K562 (cell line): ENCODE data around the gene GPR12. TPM values are rescaled to one million over a fixed set of nuclear protein-coding genes. Genes with fewer than 3 reads are reported as not detected.

ENCODE experiments used
- ATAC-seq: fragments of 200-7000 bp; cut with Tn5 transposase; 3 replicates; pipeline ENCODE4 v1.9.1; 2020; ENCODE audit warnings: moderate library complexity
- BruUV-seq: library from RNA; stranded (reverse); fragments of 400-500 nt; replicated peaks from 2 replicates; lab custom pipeline; 2021; lab: Mats Ljungman, UMichigan
- CTCF ChIA-PET: fragments of 300-600 bp; formaldehyde crosslinking; extraction: SDS; loops from one replicate; lab custom pipeline; 2021; ENCODE audit warnings: low intra/inter-chr PET ratio; lab: Yijun Ruan, JAX
- POLR2A ChIA-PET: fragments of 300-600, 350-650 bp; sonication (Branson Sonifier 250); formaldehyde crosslinking; extraction: SDS; loops from one replicate; lab custom pipeline; 2021; ENCODE audit warnings: antibody characterized with exemption, inconsistent platforms; lab: Yijun Ruan, JAX
- DNase-seq, 4 experiments: peaks; one replicate each; pipeline versions ENCODE4 v3.0.0 to v3.0.0-alpha.2; 2011 to 2018; ENCODE audit warnings: low spot score in 3 of 4, mixed read lengths in 3 of 4; ENCODE audit errors: extremely low read depth in 1 of 4
- FAIRE-seq: peaks from 2 replicates; lab custom pipeline; 2011; peaks lifted over from hg19 to GRCh38; lab: Jason Lieb, UNC
- H2AFZ ChIP-seq: 2 replicates; pipeline ENCODE4 v1.6.0; 2011; ENCODE audit warnings: low read depth, low read length, control low read depth, inconsistent platforms
- H3K27ac ChIP-seq: fragments of 200-600 bp; 3 replicates; pipeline ENCODE4 v1.8.0; 2011; ENCODE audit warnings: low read depth, mild to moderate bottlenecking, control low read depth, inconsistent platforms, low read length, moderate library complexity, mixed read lengths; ENCODE audit errors: extremely low read depth
- H3K27me3 ChIP-seq, 2 experiments: fragments of 300-600 bp in 1 of 2; 2 replicates in 1 of 2; 3 replicates in 1 of 2; pipeline versions ENCODE4 v1.6.0 to v1.8.0; 2011; ENCODE audit warnings: inconsistent platforms in 2 of 2, low read length in 2 of 2, mild to moderate bottlenecking in 1 of 2, mixed read lengths in 1 of 2, moderate library complexity in 1 of 2; ENCODE audit not compliant: control insufficient read depth in 2 of 2, insufficient read depth in 2 of 2
- H3K36me3 ChIP-seq: fragments of 300-600 bp; 3 replicates; pipeline ENCODE4 v1.8.0; 2011; ENCODE audit warnings: mild to moderate bottlenecking, low read length, inconsistent platforms; ENCODE audit not compliant: control insufficient read depth, insufficient read depth
- H3K4me1 ChIP-seq, 2 experiments: fragments of 200-600 bp in 1 of 2; replicated peaks in 1 of 2; 2 replicates in 1 of 2; 3 replicates in 1 of 2; pipeline versions ENCODE4 v1.5.1 to v1.8.0; 2011; ENCODE audit warnings: inconsistent platforms in 2 of 2, low read length in 2 of 2, mild to moderate bottlenecking in 1 of 2, mixed read lengths in 1 of 2, moderate library complexity in 1 of 2; ENCODE audit not compliant: control insufficient read depth in 2 of 2, insufficient read depth in 2 of 2
- H3K4me2 ChIP-seq: 2 replicates; pipeline ENCODE4 v1.6.1; 2011; ENCODE audit warnings: low read length, control low read depth, inconsistent platforms, mixed read lengths; ENCODE audit not compliant: insufficient read depth
- H3K4me3 ChIP-seq: fragments of 200-600 bp; sonication (generic), shearing (Covaris generic); 2 replicates; pipeline ENCODE4 v1.5.1; 2016; ENCODE audit warnings: control low read depth, inconsistent platforms
- H3K79me2 ChIP-seq: fragments of 200-600 bp; 3 replicates; pipeline ENCODE4 v1.8.0; 2011; ENCODE audit warnings: low read length, inconsistent platforms; ENCODE audit not compliant: control insufficient read depth, insufficient read depth
- H3K9ac ChIP-seq, 2 experiments: 2 replicates each; pipeline versions ENCODE4 v1.6.0 to v1.6.1; 2011; ENCODE audit warnings: low read depth in 2 of 2, low read length in 2 of 2, control low read depth in 1 of 2, inconsistent platforms in 1 of 2, mild to moderate bottlenecking in 1 of 2, mixed read lengths in 1 of 2; ENCODE audit not compliant: insufficient read depth in 1 of 2
- H3K9me1 ChIP-seq: one replicate; pipeline ENCODE4 v1.6.0; 2011; ENCODE audit warnings: inconsistent platforms, mild to moderate bottlenecking, low read length, moderate library complexity; ENCODE audit not compliant: control insufficient read depth, insufficient read depth
- H3K9me3 ChIP-seq: replicated peaks from 2 replicates; pipeline ENCODE4 v1.5.1; 2011; ENCODE audit warnings: low read depth, low read length, inconsistent platforms; ENCODE audit not compliant: control insufficient read depth, insufficient read depth
- H4K20me1 ChIP-seq: replicated peaks from 2 replicates; pipeline ENCODE4 v1.6.1; 2011; ENCODE audit warnings: low read length, inconsistent platforms, mixed read lengths; ENCODE audit not compliant: control insufficient read depth, insufficient read depth
- HNRNPUL1 ChIP-seq: fragments of 200-400 bp; formaldehyde crosslinking; IDR thresholded peaks from 2 replicates; pipeline ENCODE4 v1.6.1; 2017; ENCODE audit warnings: low read length
- NELFE ChIP-seq: IDR thresholded peaks from 2 replicates; pipeline ENCODE4 v1.6.1; 2011; ENCODE audit warnings: mild to moderate bottlenecking; ENCODE audit not compliant: insufficient read depth, insufficient read length
- NFYB ChIP-seq: IDR thresholded peaks from 2 replicates; pipeline ENCODE4 v1.6.1; 2011; ENCODE audit warnings: mild to moderate bottlenecking, moderate library complexity; ENCODE audit not compliant: insufficient read length; ENCODE audit errors: extremely low read depth
- SMARCB1 ChIP-seq: IDR thresholded peaks from 2 replicates; pipeline ENCODE4 v1.6.1; 2011; ENCODE audit warnings: improper control_type of control experiment, low read depth; ENCODE audit not compliant: insufficient read length
- SP1 ChIP-seq: sonication (generic); formaldehyde crosslinking; IDR thresholded peaks from 2 replicates; pipeline ENCODE4 v1.8.1; 2022; ENCODE audit warnings: mild to moderate bottlenecking, missing genetic modification reagents
- U2AF2 ChIP-seq: fragments of 200-400 bp; formaldehyde crosslinking; optimal IDR thresholded peaks from 2 replicates; pipeline ENCODE3; 2017; ENCODE audit warnings: low read depth, mild to moderate bottlenecking, low read length
- ZNF134 ChIP-seq: fragments of 250-450 bp; sonication (Bioruptor Pico); conservative IDR thresholded peaks from 2 replicates; pipeline ENCODE4 v1.4.0; 2020
- ZNF224 ChIP-seq: sonication (generic); formaldehyde crosslinking; IDR thresholded peaks from 2 replicates; pipeline ENCODE4 v1.8.0; 2022; ENCODE audit warnings: mild to moderate bottlenecking, missing genetic modification reagents
- ZNF282 ChIP-seq: sonication (generic); formaldehyde crosslinking; IDR thresholded peaks from 2 replicates; pipeline ENCODE4 v1.8.1; 2023; ENCODE audit warnings: missing genetic modification reagents
- WGBS: fragments of 100-300 bp; shearing (Covaris generic); methylation state at CpG from one replicate; pipeline ENCODE4 v1.1.6; 2016; ENCODE audit warnings: low coverage, mixed read lengths; ENCODE audit not compliant: insufficient coverage; ENCODE audit errors: missing lambda C conversion rate; 5-methylcytosine and 5-hydroxymethylcytosine counted together
- in situ Hi-C: fragments of 300-500 bp; cut with MboI; formaldehyde crosslinking; loops from 4 replicates; pipeline ENCODE4 v1.15.0; 2018; ENCODE audit warnings: inconsistent platforms, mixed read lengths
- intact Hi-C: fragments of 100-400 bp; cut with micrococcal nuclease; formaldehyde crosslinking; loops from 2 replicates; pipeline ENCODE4 v1.14.2; 2022
- polyA plus RNA-seq, 8 experiments: library from polyadenylated mRNA; depleted of rRNA in 4 of 8; stranded (reverse) in 5 of 8; unstranded in 3 of 8; fragments of >200 nt; fragmentation: Nextera tagmentation in 2 of 8; fragmentation: Illumina TruSeq in 1 of 8; extraction: Ambion mirVana in 2 of 8; extraction: Trizol in 1 of 8; gene quantifications; 2 replicates each; pipeline versions ENCODE4 v1.2.1 to v1.2.3, GENCODE V29; 2011 to 2014; ENCODE audit warnings: inconsistent platforms in 1 of 8, missing spikeins in 1 of 8
- total RNA-seq, 7 experiments: library from RNA; depleted of rRNA in 6 of 7; stranded (reverse); fragments of >200 nt in 6 of 7; fragmentation: Illumina TruSeq in 2 of 7; extraction: Trizol in 2 of 7; gene quantifications; 2 replicates each; pipeline versions ENCODE4 v1.2.1 to v1.2.3, GENCODE V29; 2011 to 2021; ENCODE audit warnings: low replicate concordance in 1 of 7
- TF ChIP-seq, protein P1 (sequence below): fragments of 200-800 bp; sonication (Bioruptor generic); IDR thresholded peaks from 2 replicates; pipeline ENCODE4 v1.6.1; 2017; ENCODE audit warnings: missing genetic modification characterization, missing compliant biosample characterization

The GPR12 gene
- total and polyA plus RNA-seq, 9 of the 15 experiments (the other 6 are each of a cell fraction or from before 2014, with no cell fraction given), result not detected

DNA sequence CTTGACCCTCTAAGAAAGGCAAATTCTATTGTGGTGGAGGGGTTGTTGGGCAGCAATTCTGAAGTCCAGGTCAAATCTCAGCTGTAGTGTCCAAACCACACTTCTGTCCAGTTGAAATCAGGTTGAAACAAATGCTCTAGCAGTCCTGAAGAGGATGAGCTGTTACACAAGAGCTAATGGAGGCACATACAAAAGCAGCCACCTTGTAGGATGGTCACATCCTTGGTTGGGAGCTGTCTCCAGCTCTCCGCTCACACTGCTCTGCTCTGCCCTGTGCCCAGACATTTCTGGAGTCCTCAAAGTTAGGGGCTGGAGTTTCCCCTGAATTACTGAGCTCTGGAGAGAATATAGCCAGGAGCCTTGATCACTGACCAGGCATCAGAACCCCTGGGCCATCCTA lies 47.2 kb downstream of the GPR12 start:
- Histone ChIP-seq H3K9ac (no peak overlapping the region), H3K9me1 (no peaks in the 10 kb centered on the region), H3K79me2 (no peaks in the 10 kb centered on the region), H3K27me3 (0 out of 5 replicates have a peak, but pooled peaks cover 0 to 7% of the 10 kb centered on the region in 2 experiments), H4K20me1 (no peaks in the 10 kb centered on the region), H3K4me2 (no peak overlapping the region), H3K27ac (no peak overlapping the region), H2AFZ (no peak overlapping the region), H3K9me3 (no peaks in the 10 kb centered on the region), H3K4me3 (no peak overlapping the region), H3K36me3 (no peaks in the 10 kb centered on the region), H3K4me1 (no peaks in the 10 kb centered on the region)
- WGBS, result 0% methylated on average over 1 of the region's 1 CpG
- in situ Hi-C loops, result no loop called here
- ATAC-seq (no peak), FAIRE-seq (no peak), DNase-seq (no peak)
- BruUV-seq, result no TSS peak
- intact Hi-C loops, result no loop called here
- POLR2A ChIA-PET, result no interaction called here
- CTCF ChIA-PET, result no interaction called here
- TF ChIP-seq NELFE, result no peak
- no peak for TF ChIP-seq ZNF134 (CRISPR knock-in tag)
- TF ChIP-seq ZNF224 (CRISPR knock-in tag), result no peak
- no peak for TF ChIP-seq SMARCB1
- no peak for TF ChIP-seq ZNF282 (CRISPR knock-in tag)
- no peak for TF ChIP-seq U2AF2
- TF ChIP-seq SP1 (CRISPR knock-in tag), result no peak

DNA sequence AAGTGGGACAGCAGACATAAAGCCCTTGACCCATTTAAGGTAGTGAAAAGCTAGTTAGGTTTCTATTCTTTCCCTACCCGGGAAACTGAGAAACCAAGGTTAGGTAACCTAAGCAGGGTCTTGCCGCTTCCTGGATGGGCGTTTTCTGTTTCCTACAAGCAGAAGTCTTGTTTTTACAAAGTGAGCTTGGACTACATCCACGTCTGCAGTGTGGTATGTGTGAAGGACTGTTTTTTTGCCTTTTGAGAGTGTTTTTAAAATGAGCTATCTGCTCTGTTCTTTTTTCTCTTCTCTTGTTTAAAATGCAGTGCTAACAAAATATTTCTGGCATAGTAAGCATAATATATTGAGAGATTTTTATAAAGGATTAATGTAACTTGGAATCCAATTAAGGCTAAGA lies 49.4 kb downstream of the GPR12 start:
- Histone ChIP-seq H2AFZ (no peak overlapping the region), H3K9me3 (no peaks in the 10 kb centered on the region), H3K9me1 (no peaks in the 10 kb centered on the region), H3K27ac (no peak overlapping the region), H3K36me3 (no peaks in the 10 kb centered on the region), H4K20me1 (0 out of 2 replicates have a peak, but pooled peaks cover 3% of the 10 kb centered on the region), H3K4me3 (no peak overlapping the region), H3K79me2 (no peaks in the 10 kb centered on the region), H3K4me1 (no peaks in the 10 kb centered on the region), H3K9ac (no peak overlapping the region), H3K4me2 (no peak overlapping the region), H3K27me3 (0 out of 5 replicates have a peak, but pooled peaks cover 0 to 7% of the 10 kb centered on the region in 2 experiments)
- ChIA-PET CTCF (no interaction called here), POLR2A (no interaction called here)
- intact Hi-C loops (no loop called here), in situ Hi-C loops (no loop called here)
- no TSS peak for BruUV-seq
- ATAC-seq (no peak), DNase-seq (no peak), FAIRE-seq (no peak)
- WGBS, result 0% methylated on average over 4 of the region's 4 CpGs
- TF ChIP-seq, protein P1, sequence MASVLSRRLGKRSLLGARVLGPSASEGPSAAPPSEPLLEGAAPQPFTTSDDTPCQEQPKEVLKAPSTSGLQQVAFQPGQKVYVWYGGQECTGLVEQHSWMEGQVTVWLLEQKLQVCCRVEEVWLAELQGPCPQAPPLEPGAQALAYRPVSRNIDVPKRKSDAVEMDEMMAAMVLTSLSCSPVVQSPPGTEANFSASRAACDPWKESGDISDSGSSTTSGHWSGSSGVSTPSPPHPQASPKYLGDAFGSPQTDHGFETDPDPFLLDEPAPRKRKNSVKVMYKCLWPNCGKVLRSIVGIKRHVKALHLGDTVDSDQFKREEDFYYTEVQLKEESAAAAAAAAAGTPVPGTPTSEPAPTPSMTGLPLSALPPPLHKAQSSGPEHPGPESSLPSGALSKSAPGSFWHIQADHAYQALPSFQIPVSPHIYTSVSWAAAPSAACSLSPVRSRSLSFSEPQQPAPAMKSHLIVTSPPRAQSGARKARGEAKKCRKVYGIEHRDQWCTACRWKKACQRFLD (CRISPR knock-in tag), result no peak
- TF ChIP-seq NFYB (no peak), HNRNPUL1 (no peak)
